Activated effector memory CD4-positive, alpha-beta T cell treated with anti-CD3 and anti-CD28 coated beads, Interleukin-2, amount 50 U/mL, for 16 hours (primary cell): Measurements from ENCODE around the gene RC3H1.
"Not testable (repeated sequence)": the region's sequence is repeated elsewhere in the genome, so short reads cannot be mapped to it uniquely, and the experiment has no call there.

Source experiments
- DNase-seq: peaks from one replicate; pipeline ENCODE4 v3.0.0-alpha.2; 2020

RC3H1 gene

DNA sequence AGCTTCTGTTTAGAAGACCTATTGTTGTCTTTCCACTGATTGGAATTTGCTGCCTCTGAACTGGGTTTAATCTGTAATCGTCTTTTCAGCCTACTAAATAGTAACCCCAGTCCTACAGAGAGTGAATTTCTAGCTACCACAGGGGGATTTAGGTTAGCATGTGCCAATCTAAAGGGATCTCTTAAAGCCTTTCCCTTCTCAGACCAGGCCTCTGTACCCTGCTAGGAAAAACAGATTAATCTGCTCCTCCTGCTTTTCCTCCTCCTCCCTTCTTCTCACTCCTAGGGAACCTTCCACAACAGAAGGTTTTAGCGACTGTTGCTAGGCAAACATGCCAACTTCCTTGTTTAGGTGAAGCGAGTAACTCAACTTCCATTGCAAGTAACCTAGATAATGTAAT is 1.3 kb upstream of the RC3H1 start:
- DNase-seq: no peak

DNA sequence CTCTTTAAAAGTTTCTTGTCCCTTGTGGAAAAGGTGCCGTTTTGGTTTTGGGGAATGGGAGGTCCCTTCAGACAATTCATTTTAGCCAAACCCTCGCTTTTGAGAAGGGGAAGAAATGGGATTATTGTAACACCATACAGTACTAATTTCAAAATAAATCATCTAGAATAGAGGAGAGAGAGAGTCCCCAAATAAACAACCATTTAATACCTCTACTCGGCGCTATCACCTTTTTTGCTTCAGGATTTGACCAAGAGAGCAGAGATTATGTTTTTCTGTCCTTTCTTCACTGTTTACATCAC is 770 bp upstream of the RC3H1 start:
- DNase-seq: no peak

GRCh38 chr1:174021591-174022079 is 522 bp downstream of the RC3H1 start:
- DNase-seq: no peak

GRCh38 chr1:174018565-174018964 is 3.6 kb downstream of the RC3H1 start:
- no peak for DNase-seq

DNA sequence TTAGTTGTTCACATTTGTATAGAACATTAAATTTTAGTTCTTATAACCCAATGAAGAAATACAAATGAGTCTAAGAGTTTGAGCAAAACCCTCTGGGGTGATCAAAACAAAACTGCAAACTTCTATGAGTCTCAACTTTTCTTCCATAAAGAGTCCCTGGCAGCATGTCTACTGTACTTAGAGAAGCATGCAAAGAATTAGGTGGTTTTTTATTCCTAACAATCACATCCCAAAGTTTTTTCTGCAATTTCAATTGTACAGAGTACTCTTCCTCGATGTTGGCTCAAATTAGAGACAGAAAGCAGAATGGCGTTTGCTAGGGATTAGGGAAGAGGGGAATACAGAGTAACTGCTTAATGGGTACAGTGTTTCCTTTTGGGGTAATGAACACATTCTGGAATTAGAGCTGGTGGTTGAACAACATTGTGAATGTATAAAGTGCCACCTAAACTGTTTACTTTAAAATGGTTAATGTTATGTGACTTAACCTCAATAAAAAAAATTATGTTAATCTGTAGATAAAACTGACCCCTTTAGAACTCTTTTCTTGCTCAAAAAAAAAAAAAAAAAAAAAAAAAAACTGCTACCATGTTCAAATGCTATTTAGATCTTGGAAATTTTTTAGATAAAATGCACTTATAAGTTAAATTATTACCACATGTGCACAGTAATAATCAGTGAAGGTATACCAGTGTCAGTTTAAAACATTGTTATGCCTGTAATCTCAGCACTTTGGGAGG is 4.8 kb downstream of the RC3H1 start:
- no peak for DNase-seq

- DNase-seq: no peak
Observed at GRCh38 chr1:174013864-174014418, 8.2 kb downstream of the RC3H1 start.

- DNase-seq: no peak
Observed at GRCh38 chr1:174008979-174009378, 13.2 kb downstream of the RC3H1 start.

GRCh38 chr1:174008269-174008668 is 13.9 kb downstream of the RC3H1 start:
- DNase-seq: no peak

GRCh38 chr1:174007851-174008250 is 14.3 kb downstream of the RC3H1 start:
- DNase-seq: no peak

GRCh38 chr1:174005032-174005431 is 17.1 kb downstream of the RC3H1 start:
- DNase-seq: no peak

DNA sequence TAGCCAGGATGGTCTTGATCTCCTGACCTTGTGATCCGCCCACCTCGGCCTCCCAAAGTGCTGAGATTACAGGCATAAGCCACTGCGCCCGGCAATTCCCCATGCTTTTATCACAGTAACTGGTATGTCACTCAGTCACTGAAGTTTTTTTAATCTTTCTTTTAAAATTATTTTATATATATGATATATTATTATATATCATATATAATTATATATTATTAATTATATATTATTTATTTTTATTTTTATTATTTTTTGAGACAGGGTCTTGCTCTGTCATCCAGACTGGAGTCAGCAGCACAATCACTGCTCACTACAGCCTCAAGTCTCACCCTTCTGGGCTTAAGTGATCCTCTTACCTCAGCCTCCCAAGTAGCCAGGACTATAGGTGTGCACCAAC is 18.3 kb downstream of the RC3H1 start:
- no peak for DNase-seq

DNA sequence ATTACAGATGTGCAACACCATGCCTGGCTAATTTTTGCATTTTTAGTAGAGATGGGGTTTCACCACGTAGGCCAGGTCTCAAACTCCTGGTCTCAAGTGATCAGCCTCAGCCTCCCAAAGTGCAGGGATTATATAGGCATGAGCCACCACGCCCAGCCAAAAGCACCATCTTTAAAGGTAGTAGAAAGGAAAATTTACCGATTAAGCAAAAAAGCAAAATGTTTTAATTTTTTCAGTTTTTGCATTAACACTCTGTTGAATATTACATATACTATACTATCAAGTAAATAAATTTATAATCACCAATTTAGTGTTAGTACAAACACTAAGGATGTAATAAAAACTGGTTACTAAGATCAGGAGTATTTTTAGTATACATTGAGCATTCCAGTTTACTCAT is 20.6 kb downstream of the RC3H1 start:
- no peak for DNase-seq

GRCh38 chr1:174000371-174000770 is 21.8 kb downstream of the RC3H1 start:
- no peak for DNase-seq

GRCh38 chr1:173997791-173998190 is 24.4 kb downstream of the RC3H1 start:
- no peak for DNase-seq

GRCh38 chr1:173996995-173997394 is 25.2 kb downstream of the RC3H1 start:
- no peak for DNase-seq

- no peak for DNase-seq
Observed at GRCh38 chr1:173995475-173995874, 26.7 kb downstream of the RC3H1 start.

DNA sequence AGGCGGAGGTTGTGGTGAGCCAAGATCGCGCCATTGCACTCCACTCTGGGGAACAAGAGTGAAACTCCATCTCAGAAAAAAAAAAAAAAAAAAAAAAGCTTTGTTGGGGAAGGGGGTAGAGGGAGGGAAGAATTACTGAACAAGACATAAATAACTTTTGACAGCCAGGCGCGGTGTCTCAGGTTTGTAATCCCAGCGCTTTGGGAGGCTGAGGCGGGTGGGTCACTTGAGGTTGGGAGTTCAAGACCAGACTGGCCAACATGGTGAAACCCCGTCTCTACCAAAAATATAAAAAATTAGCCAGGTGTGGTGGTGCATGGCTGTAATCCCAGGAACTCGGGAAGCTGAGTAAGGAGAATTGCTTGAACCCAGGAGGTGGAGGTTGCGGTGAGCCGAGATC is 28.2 kb downstream of the RC3H1 start:
- DNase-seq: not testable (repeated sequence)

GRCh38 chr1:173988068-173988467 is 34.1 kb downstream of the RC3H1 start:
- no peak for DNase-seq

DNA sequence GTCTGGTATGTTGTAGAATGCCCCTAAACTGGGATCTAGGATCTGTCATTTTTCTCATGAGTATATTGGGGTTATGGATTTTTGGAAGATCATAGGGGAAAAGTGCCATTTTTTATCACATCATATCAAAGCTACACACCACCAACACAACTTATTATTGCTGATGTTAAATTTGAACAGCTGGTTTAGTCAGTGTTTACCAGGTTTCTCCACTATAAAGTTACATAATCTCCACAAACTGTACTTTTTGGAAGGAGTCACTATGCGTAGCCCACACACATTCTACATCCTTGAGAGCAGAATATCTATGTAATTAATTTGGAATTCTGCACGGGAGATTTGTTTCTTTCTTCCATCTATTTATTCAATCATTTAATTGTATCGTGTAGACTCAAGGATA is 35.2 kb downstream of the RC3H1 start:
- no peak for DNase-seq

DNA sequence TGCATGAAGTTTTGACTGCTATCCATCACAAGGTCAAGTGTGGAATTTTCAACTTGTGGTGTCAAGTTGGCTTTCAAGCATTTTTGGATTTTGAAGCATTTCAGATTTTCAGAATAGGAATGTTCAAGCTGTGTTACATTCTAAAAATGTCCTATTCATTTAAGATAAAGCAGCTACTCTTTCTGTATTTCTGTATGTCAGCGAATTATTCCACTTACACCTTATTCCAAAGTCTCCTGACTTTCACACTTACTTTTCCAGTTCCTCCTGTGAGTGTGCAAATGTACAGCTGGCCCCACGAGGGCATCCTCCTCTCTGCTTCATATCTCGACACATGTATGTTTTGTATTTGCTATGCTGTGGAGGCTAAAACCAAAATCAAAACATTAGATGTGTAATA is 51.9 kb downstream of the RC3H1 start:
- DNase-seq: no peak

- DNase-seq: not testable (repeated sequence)
Observed at GRCh38 chr1:173965896-173966295, 56.3 kb downstream of the RC3H1 start.

GRCh38 chr1:173963477-173963876 is 58.7 kb downstream of the RC3H1 start:
- DNase-seq: no peak

- DNase-seq: no peak
Observed at GRCh38 chr1:173960625-173961024, 61.5 kb downstream of the RC3H1 start.

GRCh38 chr1:173954179-173954578 is 68.0 kb downstream of the RC3H1 start:
- DNase-seq: no peak

DNA sequence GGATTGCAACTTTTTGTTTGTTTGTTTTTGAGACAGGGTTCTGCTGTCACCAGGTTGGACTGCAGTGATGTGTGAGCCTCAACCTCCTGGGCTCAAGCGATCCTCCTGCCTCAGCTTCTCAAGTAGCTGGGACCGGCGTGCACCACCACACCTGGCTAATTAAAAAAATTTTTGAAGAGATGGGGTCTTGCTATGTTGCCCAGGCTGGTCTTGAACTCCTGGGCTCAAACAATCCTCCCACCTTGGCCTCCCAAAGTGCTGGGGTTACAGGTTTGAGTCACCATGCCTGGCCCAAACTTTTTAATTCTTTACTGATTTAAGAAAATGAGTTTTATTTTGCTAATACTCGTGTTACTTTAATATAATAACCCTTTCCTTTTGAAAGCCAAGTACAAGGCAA is 73.6 kb downstream of the RC3H1 start:
- DNase-seq: no peak
